ENCODE measurements around the gene CEPT1.

DNA sequence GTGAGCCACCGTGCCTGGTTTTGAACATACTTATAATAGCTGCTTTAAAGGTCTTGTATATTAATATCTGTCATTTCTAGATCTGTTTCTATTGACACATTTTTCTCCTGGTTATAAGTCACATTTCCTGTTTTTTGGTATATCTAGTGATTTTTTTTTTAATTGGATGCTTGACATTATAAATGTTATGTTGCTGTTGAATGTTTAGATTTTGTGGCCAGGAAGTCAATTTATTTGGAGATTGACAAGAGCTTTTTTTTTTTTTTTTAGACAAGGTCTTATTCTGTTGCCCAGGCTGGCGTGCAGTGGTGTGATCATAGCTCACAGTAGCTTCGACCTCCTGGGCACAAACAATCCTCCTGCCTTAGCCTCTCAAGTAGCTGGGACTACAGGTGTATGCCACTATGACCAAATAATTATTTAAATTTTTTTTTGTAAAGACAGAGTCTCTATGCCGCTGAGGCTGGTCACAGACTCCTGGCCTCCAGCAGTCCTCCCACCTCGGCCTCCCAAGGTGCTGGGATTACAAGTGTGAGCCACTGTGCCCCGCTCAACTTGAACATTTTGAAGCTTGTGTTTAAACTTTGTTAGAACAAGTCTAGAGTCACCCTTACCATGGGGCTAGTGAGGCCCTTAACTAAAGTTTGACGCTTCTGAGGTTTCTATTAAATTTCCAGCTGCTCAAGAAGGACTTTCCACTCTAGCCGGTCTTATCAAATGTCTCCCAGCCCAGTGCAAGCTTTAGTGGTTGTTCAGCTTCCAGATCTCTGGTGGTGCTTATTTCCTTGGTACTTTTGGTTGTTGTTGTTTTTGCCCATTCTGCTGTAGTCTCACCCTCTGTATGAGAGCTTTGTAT, 78.9 kb downstream of the CEPT1 start:
- TF ChIP-seq, protein P1, sequence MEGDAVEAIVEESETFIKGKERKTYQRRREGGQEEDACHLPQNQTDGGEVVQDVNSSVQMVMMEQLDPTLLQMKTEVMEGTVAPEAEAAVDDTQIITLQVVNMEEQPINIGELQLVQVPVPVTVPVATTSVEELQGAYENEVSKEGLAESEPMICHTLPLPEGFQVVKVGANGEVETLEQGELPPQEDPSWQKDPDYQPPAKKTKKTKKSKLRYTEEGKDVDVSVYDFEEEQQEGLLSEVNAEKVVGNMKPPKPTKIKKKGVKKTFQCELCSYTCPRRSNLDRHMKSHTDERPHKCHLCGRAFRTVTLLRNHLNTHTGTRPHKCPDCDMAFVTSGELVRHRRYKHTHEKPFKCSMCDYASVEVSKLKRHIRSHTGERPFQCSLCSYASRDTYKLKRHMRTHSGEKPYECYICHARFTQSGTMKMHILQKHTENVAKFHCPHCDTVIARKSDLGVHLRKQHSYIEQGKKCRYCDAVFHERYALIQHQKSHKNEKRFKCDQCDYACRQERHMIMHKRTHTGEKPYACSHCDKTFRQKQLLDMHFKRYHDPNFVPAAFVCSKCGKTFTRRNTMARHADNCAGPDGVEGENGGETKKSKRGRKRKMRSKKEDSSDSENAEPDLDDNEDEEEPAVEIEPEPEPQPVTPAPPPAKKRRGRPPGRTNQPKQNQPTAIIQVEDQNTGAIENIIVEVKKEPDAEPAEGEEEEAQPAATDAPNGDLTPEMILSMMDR (IDR thresholded peaks at IDR 0.05) = no peak
- no peak for TF ChIP-seq POLR2A (IDR thresholded peaks at IDR 0.05)
